Activated CD4-positive, alpha-beta T cell treated with anti-CD3 and anti-CD28 coated beads, Interleukin-2, amount 50 U/mL, for 24 hours (primary cell): ENCODE measurements around the gene GPR62.
"Not testable (repeated sequence)": the region's sequence is repeated elsewhere in the genome, so short reads cannot be mapped to it uniquely, and the experiment has no call there.

Experiments
- DNase-seq, 2 donors: peaks; one replicate each; pipeline ENCODE4 v3.0.0-alpha.2; 2020; ENCODE audit warnings: low read depth in 1 of 2, low spot score in 1 of 2

GPR62 gene, protein sequence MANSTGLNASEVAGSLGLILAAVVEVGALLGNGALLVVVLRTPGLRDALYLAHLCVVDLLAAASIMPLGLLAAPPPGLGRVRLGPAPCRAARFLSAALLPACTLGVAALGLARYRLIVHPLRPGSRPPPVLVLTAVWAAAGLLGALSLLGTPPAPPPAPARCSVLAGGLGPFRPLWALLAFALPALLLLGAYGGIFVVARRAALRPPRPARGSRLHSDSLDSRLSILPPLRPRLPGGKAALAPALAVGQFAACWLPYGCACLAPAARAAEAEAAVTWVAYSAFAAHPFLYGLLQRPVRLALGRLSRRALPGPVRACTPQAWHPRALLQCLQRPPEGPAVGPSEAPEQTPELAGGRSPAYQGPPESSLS

GRCh38 chr3:51955175-51955892, at the start of gene GPR62:
TSS of gene GPR62 (plus strand) at chr3:51955381. CDS start at chr3:51955653, 272 bp downstream.
- no peak for DNase-seq

DNA sequence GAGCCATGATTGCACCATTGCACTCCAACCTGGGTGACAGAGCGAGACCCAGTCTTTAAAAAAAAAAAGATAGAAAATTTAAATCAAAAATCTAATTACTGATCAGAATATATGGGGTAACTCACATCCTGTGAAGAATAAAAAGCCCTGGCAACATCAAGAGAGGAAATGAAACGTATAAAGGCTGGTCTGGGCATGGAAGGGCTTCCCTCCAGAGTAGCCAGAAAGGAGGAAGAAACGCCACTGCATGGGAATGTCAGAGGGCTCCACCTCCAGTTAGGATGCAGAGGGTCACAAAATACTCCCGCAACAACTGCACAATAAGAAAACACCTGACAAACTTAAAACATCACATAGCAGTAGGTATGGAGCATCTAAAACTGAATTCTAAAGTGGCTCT, 47.2 kb upstream of the GPR62 start:
- DNase-seq: no peak

DNA sequence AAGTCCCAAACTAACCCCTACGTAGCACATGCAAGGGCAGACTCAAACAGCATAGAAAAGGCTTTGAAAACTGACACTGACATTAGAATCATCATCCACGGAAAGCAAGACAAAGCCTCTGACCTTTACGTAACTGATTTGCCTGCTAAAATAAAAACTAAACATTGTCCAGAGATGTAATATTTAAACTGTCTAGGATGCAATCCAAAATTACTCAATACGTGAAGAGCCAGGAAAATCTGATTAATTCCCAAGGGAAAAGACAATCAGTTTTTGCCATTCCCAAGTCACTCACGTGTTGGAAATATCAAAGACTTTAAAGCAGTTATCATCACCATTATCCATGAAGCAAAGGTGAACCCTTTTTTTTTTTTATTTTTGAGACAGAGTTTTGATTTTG, 38.8 kb upstream of the GPR62 start:
- no peak for DNase-seq

DNA sequence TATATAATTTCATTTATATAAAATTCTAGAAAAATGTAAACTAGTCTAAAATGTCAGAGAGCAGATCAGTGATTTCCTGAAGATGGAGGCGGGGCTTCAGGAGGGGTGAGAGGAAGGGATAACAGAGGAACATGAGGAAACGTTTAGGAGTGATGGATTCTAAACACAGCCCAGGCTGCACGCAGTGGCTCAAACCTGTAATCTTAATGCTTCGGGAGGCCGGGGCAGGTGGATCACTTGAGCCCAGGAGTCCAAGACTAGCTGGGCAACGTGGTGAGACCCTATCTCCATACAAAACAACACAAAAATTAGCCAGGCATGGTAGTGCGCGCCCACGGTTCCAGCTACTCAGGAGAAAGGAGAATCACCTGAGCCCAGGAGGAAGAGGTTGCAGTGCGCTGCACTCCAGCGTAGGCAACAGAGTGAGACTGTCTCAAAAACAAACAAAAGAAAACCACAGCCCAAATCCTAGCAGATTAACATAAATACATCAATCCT, 34.1 kb upstream of the GPR62 start:
- no peak for DNase-seq

DNA sequence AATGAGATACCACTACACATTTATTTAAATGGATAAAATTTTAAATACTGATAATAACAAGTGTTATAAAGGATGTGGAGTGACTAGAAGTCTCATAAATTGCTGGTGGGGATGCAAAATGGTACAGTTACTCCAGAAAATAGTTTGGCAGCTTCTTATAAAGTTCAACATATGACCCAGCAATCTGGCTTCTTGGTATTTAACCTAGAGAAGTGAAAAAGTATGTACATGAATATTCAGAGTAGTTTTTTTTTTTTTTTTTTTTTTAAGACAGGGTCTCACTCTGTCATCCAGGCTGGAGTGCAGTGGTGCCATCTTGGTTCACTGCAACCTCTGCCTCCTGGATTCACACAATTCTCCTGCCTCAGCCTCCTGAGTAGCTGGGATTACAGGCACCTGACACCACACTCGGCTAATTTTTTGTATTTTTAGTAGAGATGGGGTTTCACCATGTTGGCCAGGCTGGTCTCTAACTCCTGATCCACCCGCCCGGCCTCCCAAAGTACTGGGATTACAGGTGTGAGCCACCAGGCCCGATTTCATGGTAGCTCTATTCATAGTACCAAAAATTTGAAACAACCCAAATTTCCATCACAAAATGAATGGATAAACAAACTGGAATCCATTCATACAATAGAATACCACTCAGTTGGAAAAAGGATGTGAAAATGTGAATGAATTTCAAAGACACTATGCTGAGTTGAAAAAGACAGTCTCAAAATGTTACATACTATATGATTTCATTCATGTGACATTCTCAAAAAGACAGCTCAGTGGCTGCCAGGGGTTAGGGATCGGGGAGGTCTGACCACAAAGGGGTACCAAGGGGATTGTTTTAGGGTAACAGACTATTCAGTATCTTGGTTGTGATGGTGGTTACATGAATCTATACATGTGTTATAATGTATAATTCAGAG, 27.9 kb upstream of the GPR62 start:
- DNase-seq: no peak

- no peak for DNase-seq
These were observed 26.7 kb upstream of the GPR62 start for GRCh38 chr3:51928438-51928837.

DNA sequence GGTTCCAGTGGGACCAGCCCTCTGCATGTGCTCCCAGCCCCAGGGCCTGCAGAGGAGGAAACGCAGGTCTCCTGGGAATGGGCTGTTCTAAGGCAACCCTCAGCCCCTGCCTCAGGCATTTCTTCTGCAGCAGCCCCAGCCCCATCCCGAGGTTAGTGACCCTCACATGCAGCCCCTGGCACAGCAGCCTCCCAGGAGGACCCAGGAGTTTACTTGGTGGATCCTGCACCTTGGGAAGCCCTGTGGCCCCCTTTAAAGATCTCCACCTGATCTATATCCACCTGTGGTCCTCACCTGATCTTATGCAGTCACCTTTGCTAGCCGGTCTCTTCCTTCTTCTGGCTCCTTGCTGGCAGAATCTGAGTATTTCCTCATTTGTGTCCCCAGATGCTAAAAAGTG, 26.2 kb upstream of the GPR62 start:
- not testable (repeated sequence) for DNase-seq

- no peak for DNase-seq
These were observed 25.7 kb upstream of the GPR62 start for GRCh38 chr3:51929420-51930003.

GRCh38 chr3:51930439-51930838, 24.7 kb upstream of the GPR62 start:
- DNase-seq: no peak

DNA sequence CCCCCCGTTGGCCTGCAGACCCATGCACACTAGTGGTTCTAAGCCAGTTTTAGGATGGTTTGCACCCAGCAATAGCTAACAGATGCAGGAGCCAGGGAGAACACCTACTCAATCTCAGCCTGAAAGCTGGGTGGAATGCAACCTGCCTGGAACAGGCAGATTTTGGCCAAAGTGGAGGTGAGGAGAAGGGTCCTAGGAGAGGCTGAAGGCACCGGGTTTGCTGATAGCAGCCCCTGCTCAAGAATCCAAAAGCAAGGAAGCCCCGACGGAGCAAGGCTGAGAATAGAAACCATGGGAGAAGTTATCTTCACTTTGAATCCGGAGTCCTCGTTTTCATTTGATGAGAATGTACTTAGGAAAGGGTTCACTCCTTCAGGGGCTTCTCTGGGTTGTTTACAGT, 23.4 kb upstream of the GPR62 start:
- DNase-seq: no peak

GRCh38 chr3:51932471-51933370, 22.5 kb upstream of the GPR62 start:
- DNase-seq: no peak

DNA sequence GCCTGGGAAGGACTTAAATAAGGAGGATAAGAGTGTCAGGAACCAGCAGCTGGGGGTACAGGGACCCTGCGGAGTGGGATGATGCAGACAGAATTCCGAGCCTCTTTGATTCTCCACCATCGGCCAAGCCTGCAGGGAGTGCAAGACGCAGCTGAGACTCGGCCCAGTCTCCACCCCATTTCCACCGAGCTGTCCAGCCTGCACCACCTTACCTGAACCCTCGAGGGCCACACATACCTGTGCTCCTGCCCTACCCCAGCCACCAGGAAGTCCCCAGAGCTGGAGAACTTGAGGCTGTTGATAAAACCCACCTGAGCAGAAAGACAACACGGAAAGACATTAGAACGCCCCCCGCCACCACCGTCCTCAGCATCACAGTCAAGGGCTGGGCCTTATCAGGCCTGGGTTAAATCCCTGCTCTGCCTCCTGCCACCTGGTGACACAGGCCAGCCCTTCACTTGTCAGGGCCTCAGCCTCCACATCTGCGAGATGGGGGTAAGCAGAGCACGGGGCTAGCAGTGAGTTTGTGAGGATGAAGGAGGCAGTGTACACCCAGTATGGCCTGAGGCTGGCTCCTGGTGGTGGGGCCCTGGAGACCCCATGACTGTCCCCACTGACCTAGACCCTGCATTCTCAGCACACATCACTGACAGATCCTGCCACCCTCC, 21.6 kb upstream of the GPR62 start:
- no peak for DNase-seq

DNA sequence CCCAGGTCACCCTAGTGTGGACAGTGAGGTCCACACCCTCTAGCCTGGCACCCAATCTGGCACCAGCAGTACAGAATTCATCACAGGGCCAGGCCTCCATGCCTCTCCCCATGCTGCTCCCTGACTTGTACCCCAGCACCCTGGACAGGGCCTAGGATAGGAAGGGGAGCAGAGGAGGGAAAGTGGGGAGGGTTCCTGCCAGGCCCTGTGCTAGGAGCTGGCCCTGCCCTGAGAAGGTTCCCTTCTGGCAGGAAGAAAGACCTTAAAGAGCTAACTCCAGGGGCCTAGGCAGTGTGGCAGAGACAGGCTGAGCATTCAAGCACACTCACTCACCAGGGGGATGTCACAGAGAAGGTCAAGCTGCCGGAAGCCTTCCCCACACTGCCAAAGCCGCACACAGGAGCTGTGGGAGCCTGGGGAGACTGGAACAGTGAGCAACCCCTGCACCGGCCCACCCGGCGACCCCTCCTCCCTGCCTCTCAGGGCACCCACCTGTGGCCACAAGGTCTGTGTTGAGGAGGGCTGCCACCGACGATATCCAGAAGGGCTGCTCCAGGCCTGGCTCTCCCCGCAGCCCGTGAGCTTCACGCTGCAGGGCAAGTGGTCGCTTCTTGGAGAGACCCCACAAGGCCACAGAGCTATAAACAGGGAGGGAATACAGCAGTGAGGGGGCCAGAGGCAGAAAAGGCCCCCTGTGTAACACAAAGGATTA, 20.9 kb upstream of the GPR62 start:
- no peak for DNase-seq

GRCh38 chr3:51934991-51935885, 19.9 kb upstream of the GPR62 start:
- no peak for DNase-seq

GRCh38 chr3:51935886-51936755, 19.1 kb upstream of the GPR62 start:
- DNase-seq: no peak

DNA sequence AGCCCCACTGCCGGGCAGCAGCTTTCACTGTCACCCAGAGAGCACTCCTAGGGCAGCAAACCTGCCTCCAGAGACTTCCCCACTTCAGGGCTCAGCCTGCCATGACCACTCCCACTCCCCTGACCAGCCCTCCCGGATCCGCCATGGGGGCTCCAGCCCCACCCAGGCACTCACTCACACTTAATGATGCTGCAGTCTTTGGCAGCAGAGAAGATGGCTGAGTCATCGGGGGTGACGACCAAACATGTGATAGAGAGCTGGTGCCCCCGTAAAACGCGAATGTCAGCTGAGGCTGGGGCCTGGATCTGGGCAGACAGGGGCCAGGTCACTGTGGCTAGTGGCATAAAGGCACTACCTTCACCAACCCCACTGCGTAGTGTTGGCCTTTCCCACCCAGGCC, 18.2 kb upstream of the GPR62 start:
- DNase-seq: no peak
